Esophagus muscularis mucosa (tissue), 3 donors: ENCODE data around the gene PDGFC.

Source experiments
- POLR2A ChIP-seq: fragments of 450-650 bp; IDR thresholded peaks from one replicate; pipeline ENCODE4 v1.6.1; 2017; ENCODE audit warnings: antibody characterized with exemption, moderate library complexity, mild to moderate bottlenecking, low read depth
- POLR2AphosphoS5 ChIP-seq, 2 donors: sonication (generic); formaldehyde crosslinking; IDR thresholded peaks; one replicate each; pipeline ENCODE4 v1.6.1; 2017; ENCODE audit warnings: antibody characterized with exemption in 2 of 2
- TF ChIP-seq, protein P1 (sequence below), 3 experiments: fragments of 200-600 bp in 2 of 3; fragments of 450-650 bp in 1 of 3; sonication (generic) in 2 of 3; IDR thresholded peaks; one replicate each; pipeline ENCODE4 v1.5.1; 2017 to 2019; ENCODE audit warnings: antibody characterized with exemption in 3 of 3, mild to moderate bottlenecking in 2 of 3, moderate library complexity in 1 of 3

DNA sequence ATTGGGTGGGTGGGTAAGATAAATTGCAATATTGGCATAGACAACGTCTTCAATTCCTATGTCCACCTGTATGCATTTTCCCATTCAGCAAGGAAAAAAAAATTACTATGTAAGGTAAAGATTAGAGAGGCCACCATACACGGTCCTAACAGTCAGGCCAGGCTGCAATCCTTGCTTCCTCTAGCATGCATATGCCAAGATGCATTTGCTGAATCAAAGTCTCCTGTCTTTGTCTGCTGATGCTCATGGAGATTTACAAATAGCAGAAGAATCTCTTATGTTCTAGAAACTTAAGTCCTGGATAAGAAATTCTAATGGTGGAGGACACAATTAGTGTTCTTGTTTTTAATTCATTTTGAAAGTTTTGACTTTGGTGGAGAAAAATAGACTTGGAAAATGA, 206.8 kb downstream of the PDGFC start:
- TF ChIP-seq, protein P1, sequence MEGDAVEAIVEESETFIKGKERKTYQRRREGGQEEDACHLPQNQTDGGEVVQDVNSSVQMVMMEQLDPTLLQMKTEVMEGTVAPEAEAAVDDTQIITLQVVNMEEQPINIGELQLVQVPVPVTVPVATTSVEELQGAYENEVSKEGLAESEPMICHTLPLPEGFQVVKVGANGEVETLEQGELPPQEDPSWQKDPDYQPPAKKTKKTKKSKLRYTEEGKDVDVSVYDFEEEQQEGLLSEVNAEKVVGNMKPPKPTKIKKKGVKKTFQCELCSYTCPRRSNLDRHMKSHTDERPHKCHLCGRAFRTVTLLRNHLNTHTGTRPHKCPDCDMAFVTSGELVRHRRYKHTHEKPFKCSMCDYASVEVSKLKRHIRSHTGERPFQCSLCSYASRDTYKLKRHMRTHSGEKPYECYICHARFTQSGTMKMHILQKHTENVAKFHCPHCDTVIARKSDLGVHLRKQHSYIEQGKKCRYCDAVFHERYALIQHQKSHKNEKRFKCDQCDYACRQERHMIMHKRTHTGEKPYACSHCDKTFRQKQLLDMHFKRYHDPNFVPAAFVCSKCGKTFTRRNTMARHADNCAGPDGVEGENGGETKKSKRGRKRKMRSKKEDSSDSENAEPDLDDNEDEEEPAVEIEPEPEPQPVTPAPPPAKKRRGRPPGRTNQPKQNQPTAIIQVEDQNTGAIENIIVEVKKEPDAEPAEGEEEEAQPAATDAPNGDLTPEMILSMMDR (IDR thresholded peaks at IDR 0.05): no peak
- TF ChIP-seq POLR2AphosphoS5 (IDR thresholded peaks at IDR 0.05) (no peak), POLR2A (no peak)
